ENCODE measurements around the gene KLK7.

KLK7 gene

GRCh38 chr19:50949861-50950260 is 33.9 kb downstream of the KLK7 start:
- H3K4me3 ChIP-seq (ENCODE audit: low read depth, low read length) = no peak overlapping the region
- no peak for DNase-seq (ENCODE audit: low read depth)
- in situ Hi-C loops (cut with HindIII; ENCODE audit: low sequenced_read_pairs) = no loop called here
- no peak for TF ChIP-seq CTCF (IDR thresholded peaks at IDR 0.05; ENCODE audit: low read depth, low read length, missing control alignments)

GRCh38 chr19:50947123-50947522 is 36.6 kb downstream of the KLK7 start:
- no peak overlapping the region for H3K4me3 ChIP-seq (ENCODE audit: low read depth, low read length)
- no peak for TF ChIP-seq CTCF (IDR thresholded peaks at IDR 0.05; ENCODE audit: low read depth, low read length, missing control alignments)
- DNase-seq (ENCODE audit: low read depth) = no peak
- in situ Hi-C loops (cut with HindIII; ENCODE audit: low sequenced_read_pairs) = no loop called here

- DNase-seq (ENCODE audit: low read depth) = no peak
- in situ Hi-C loops (cut with HindIII; ENCODE audit: low sequenced_read_pairs) = no loop called here
- TF ChIP-seq CTCF (IDR thresholded peaks at IDR 0.05; ENCODE audit: low read depth, low read length, missing control alignments) = no peak
- no peak overlapping the region for H3K4me3 ChIP-seq (ENCODE audit: low read depth, low read length)
These were observed 38.9 kb downstream of the KLK7 start for GRCh38 chr19:50944795-50945194.

- in situ Hi-C loops (cut with HindIII; ENCODE audit: low sequenced_read_pairs) = no loop called here
- DNase-seq (ENCODE audit: low read depth) = no peak
- no peak overlapping the region for H3K4me3 ChIP-seq (ENCODE audit: low read depth, low read length)
- TF ChIP-seq CTCF (IDR thresholded peaks at IDR 0.05; ENCODE audit: low read depth, low read length, missing control alignments) = no peak
These were observed 40.5 kb downstream of the KLK7 start for GRCh38 chr19:50943074-50943828.

- no peak for TF ChIP-seq CTCF (IDR thresholded peaks at IDR 0.05; ENCODE audit: low read depth, low read length, missing control alignments)
- DNase-seq (ENCODE audit: low read depth) = no peak
- in situ Hi-C loops (cut with HindIII; ENCODE audit: low sequenced_read_pairs) = no loop called here
- H3K4me3 ChIP-seq (ENCODE audit: low read depth, low read length) = no peak overlapping the region
These were observed 44.1 kb downstream of the KLK7 start for GRCh38 chr19:50939596-50939995.

- TF ChIP-seq CTCF (IDR thresholded peaks at IDR 0.05; ENCODE audit: low read depth, low read length, missing control alignments) = no peak
- DNase-seq (ENCODE audit: low read depth) = no peak
- H3K4me3 ChIP-seq (ENCODE audit: low read depth, low read length) = no peak overlapping the region
- in situ Hi-C loops (cut with HindIII; ENCODE audit: low sequenced_read_pairs) = no loop called here
These were observed 50.1 kb downstream of the KLK7 start for GRCh38 chr19:50933640-50934039.

Measured in astrocyte of the cerebellum (primary cell).